AG09309 (cell line): ENCODE data around the gene PIGW.

ENCODE experiments used
- DNase-seq: peaks from one replicate; pipeline ENCODE4 v3.0.0-alpha.2; 2010; ENCODE audit warnings: low read depth
- H3K4me3 ChIP-seq: 2 replicates; pipeline ENCODE4 v1.5.1; 2011; ENCODE audit warnings: mild to moderate bottlenecking, low read depth, low read length, moderate library complexity; ENCODE audit not compliant: control insufficient read depth
- CTCF ChIP-seq: IDR thresholded peaks from 2 replicates; pipeline ENCODE4 v1.5.1; 2011; ENCODE audit warnings: mild to moderate bottlenecking, low read depth, low read length, inconsistent platforms; ENCODE audit not compliant: insufficient read depth, control insufficient read depth; ENCODE audit errors: missing control alignments

The PIGW gene

GRCh38 chr17:36523113-36523512 lies 11.7 kb upstream of the PIGW start:
- TF ChIP-seq CTCF, result no peak
- no peak overlapping the region for H3K4me3 ChIP-seq
- no peak for DNase-seq

DNA sequence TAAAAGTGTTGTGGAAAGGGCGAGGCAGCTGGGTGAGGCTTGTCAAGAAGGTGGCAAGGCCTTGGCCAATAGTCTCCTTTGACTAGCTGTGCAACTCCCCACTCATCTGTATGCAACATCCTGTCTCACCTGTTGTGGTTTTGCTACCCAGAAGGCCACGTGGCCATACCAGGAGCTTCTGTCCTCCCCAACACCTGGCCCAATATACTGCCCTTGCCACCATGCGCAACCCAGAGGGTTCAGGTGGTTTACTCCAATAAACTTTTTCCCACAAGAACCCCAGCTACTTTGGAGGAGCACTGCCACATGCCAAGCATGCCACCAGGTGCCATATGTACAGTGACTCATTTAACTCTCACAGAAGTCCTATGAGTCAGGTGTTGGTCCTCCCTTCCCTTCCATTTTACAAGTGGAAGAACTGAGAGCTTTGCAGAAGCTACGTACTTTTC lies 10.3 kb upstream of the PIGW start:
- DNase-seq, result no peak
- TF ChIP-seq CTCF, result no peak
- H3K4me3 ChIP-seq, result no peak overlapping the region

GRCh38 chr17:36525113-36525512 lies 9.7 kb upstream of the PIGW start:
- H3K4me3 ChIP-seq, result no peak overlapping the region
- no peak for DNase-seq
- TF ChIP-seq CTCF, result no peak

DNA sequence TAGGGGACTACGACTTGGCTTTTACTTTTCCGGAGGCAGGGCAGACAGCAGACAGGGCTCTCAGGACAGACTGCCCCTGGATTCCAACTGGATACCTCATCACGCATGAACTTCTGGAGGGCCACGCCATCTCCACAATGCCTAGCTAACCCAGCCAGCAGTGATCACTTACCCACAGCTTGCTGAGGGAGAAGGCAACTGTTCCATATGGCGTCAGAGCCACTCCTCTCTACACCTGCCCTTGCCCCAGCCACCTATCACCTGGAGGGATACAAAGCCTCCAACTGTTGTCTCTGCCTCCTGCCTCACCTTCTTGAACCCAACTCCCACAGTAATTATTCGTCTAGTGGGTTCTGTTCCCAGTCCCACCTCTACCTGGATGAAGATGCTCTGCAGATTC lies 8.9 kb upstream of the PIGW start:
- no peak for TF ChIP-seq CTCF
- DNase-seq, result no peak
- no peak overlapping the region for H3K4me3 ChIP-seq

DNA sequence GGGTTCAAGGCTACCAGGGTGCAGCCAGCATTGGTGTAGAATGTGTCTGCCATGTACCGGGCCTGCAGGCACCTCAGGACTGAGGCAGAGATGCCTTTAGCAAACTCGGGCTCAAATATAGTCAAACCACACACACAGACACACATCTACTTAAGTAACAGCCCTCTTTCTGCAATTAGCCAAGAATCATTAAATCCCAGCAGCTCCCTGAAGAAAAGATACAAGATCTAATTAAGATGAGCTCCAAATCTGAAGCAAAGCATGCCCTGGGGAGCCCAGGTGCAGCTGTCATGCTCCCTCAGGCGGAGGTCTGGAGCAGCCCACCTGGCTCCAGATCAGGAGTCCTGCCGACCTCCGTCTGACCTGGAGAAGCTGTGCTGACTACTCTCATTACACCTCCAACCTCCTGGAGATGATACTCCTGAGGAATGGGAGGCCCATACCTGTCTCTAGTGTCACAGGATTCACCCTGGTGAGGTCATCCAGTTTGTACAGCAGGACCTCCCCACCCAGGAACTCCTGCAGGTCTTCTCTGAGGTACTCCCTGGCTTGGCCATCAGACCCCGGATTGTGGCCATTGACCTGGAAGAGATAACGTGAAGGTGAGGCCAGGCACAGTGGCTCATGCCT lies 7.1 kb upstream of the PIGW start:
- no peak for DNase-seq
- no peak overlapping the region for H3K4me3 ChIP-seq
- TF ChIP-seq CTCF, result no peak

GRCh38 chr17:36529121-36529520 lies 5.7 kb upstream of the PIGW start:
- no peak for DNase-seq
- no peak overlapping the region for H3K4me3 ChIP-seq
- TF ChIP-seq CTCF, result no peak
